MM.1S (cell line): Measurements from ENCODE around the gene NFATC4.

Experiments used
- DNase-seq: peaks from one replicate; pipeline ENCODE4 v3.0.0-alpha.2; 2015
- H2AFZ ChIP-seq: fragments of 300-600 bp; sonication (generic); 2 replicates; pipeline ENCODE4 v1.6.0; 2016; ENCODE audit warnings: antibody characterized with exemption, low read length
- H3F3A ChIP-seq: fragments of 300-600 bp; sonication (generic); 2 replicates; pipeline ENCODE4 v1.6.1; 2016; ENCODE audit warnings: mild to moderate bottlenecking, antibody characterized with exemption, low read length, moderate library complexity, mixed read lengths; ENCODE audit not compliant: insufficient read depth
- H3K27ac ChIP-seq: fragments of 300-600 bp; sonication (generic); 2 replicates; pipeline ENCODE4 v1.5.1; 2016; ENCODE audit warnings: mild to moderate bottlenecking, low read length
- H3K27me3 ChIP-seq: fragments of 300-600 bp; sonication (generic); replicated peaks from 2 replicates; pipeline ENCODE4 v1.6.0; 2016; ENCODE audit warnings: low read length; ENCODE audit not compliant: insufficient read depth
- H3K36me3 ChIP-seq: fragments of 300-600 bp; sonication (generic); replicated peaks from 2 replicates; pipeline ENCODE4 v1.6.1; 2016; ENCODE audit warnings: mild to moderate bottlenecking, low read length, mixed read lengths; ENCODE audit not compliant: insufficient read depth
- H3K4me1 ChIP-seq: fragments of 300-600 bp; sonication (generic); 2 replicates; pipeline ENCODE4 v1.6.1; 2016; ENCODE audit warnings: low read length, mixed read lengths
- H3K4me2 ChIP-seq: fragments of 300-600 bp; sonication (generic); 2 replicates; pipeline ENCODE4 v1.6.0; 2016; ENCODE audit warnings: low read depth, low read length
- H3K4me3 ChIP-seq: fragments of 300-600 bp; sonication (generic); 2 replicates; pipeline ENCODE4 v1.5.1; 2016; ENCODE audit warnings: low read length, mixed read lengths
- H3K79me2 ChIP-seq: fragments of 300-600 bp; sonication (generic); 2 replicates; pipeline ENCODE4 v1.6.1; 2016; ENCODE audit warnings: mixed run types, low read length, mixed read lengths
- H3K9ac ChIP-seq: fragments of 300-600 bp; sonication (generic); 2 replicates; pipeline ENCODE4 v1.6.1; 2016; ENCODE audit warnings: low read length, mixed read lengths
- H3K9me2 ChIP-seq: fragments of 300-600 bp; sonication (generic); replicated peaks from 2 replicates; pipeline ENCODE4 v1.6.1; 2016; ENCODE audit warnings: mild to moderate bottlenecking, low read length, mixed read lengths; ENCODE audit not compliant: insufficient read depth
- H3K9me3 ChIP-seq: fragments of 300-600 bp; sonication (generic); replicated peaks from 2 replicates; pipeline ENCODE4 v1.6.1; 2016; ENCODE audit warnings: mild to moderate bottlenecking, low read length, mixed read lengths; ENCODE audit not compliant: insufficient read depth
- H4K20me1 ChIP-seq: fragments of 300-600 bp; sonication (generic); 2 replicates; pipeline ENCODE4 v1.6.1; 2016; ENCODE audit warnings: mild to moderate bottlenecking, low read length, moderate library complexity, mixed read lengths; ENCODE audit not compliant: insufficient read depth
- EZH2 ChIP-seq: fragments of 300-600 bp; sonication (generic); optimal IDR thresholded peaks from 2 replicates; pipeline ENCODE3; 2017; ENCODE audit warnings: low read depth, mild to moderate bottlenecking, antibody characterized with exemption, low read length, mixed read lengths
- EZH2phosphoT487 ChIP-seq: fragments of 300-600 bp; sonication (generic); IDR thresholded peaks from 2 replicates; pipeline ENCODE4 v1.6.1; 2018; ENCODE audit warnings: antibody characterized with exemption, low read length
- TF ChIP-seq, protein P1 (sequence below): fragments of 300-600 bp; sonication (generic); IDR thresholded peaks from 2 replicates; pipeline ENCODE4 v1.5.1; 2016; ENCODE audit warnings: antibody characterized with exemption, low read length, mixed read lengths

Gene NFATC4

DNA sequence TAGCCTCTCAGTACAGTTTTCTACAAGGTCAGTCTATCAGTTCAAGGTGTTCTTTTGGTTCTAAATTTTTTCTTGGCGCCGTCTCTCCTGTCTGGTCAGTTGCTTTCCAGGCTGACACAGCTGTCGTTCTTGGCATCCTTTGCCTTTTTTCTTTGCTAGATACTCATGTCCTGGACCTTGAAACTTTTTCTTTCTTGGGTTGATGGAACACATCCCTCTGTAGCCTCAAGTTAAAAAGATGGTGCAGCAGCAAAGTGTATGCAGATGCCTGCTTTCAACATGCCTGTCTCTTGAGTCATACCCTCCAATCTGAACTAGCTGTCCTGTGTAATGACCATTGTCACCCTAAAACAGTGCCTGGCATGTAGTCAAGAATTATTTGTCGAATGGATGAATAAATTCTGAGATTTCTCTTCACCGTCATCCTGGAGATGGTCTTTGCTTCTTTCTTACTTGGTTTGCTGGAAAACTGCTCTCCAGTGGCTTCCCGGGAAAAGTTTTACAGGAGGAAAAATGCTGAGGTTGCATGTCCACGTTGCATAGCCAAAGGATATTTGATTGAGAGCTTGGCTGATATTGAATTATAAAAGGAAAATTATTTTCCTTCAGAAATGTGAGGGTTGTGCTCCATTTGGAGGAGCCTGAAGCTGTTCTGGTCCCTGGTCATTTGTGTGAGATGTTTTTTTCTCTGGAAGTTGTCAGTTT lies 35.5 kb downstream of the NFATC4 start:
- Histone ChIP-seq H3K27me3 (no peaks in the 10 kb centered on the region), H3K4me1 (no peaks in the 10 kb centered on the region), H3K9me2 (no peaks in the 10 kb centered on the region), H3F3A (no peaks in the 10 kb centered on the region), H2AFZ (no peak overlapping the region), H4K20me1 (no peaks in the 10 kb centered on the region), H3K79me2 (no peaks in the 10 kb centered on the region), H3K4me2 (no peak overlapping the region), H3K27ac (no peak overlapping the region), H3K9ac (no peak overlapping the region), H3K36me3 (no peaks in the 10 kb centered on the region), H3K4me3 (no peak overlapping the region), H3K9me3 (no peaks in the 10 kb centered on the region)
- no peak for DNase-seq
- TF ChIP-seq EZH2: no peak
- TF ChIP-seq EZH2phosphoT487: no peak
- TF ChIP-seq, protein P1, sequence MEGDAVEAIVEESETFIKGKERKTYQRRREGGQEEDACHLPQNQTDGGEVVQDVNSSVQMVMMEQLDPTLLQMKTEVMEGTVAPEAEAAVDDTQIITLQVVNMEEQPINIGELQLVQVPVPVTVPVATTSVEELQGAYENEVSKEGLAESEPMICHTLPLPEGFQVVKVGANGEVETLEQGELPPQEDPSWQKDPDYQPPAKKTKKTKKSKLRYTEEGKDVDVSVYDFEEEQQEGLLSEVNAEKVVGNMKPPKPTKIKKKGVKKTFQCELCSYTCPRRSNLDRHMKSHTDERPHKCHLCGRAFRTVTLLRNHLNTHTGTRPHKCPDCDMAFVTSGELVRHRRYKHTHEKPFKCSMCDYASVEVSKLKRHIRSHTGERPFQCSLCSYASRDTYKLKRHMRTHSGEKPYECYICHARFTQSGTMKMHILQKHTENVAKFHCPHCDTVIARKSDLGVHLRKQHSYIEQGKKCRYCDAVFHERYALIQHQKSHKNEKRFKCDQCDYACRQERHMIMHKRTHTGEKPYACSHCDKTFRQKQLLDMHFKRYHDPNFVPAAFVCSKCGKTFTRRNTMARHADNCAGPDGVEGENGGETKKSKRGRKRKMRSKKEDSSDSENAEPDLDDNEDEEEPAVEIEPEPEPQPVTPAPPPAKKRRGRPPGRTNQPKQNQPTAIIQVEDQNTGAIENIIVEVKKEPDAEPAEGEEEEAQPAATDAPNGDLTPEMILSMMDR: no peak

DNA sequence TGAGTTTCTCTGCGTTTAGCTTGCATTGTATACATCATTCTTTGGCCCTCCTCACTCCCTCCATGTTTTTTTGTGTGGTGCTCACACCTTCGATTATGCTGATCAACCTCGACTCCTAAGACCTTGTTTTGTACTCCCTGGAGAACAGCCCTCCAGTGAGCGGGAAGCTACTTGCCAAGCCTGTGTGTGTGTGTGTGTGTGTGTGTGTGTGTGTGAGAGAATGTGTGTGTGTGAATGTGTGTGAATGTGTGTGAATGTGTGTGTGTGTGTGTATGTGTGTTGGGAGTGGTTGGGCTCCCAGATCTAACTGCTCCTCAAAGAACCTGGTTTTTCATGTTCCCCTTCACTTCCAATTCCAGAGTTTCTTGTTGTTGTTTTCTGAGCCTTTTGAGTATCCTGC lies 36.8 kb downstream of the NFATC4 start:
- Histone ChIP-seq H3K4me1 (no peaks in the 10 kb centered on the region), H3K27ac (no peak overlapping the region), H3K9ac (no peak overlapping the region), H2AFZ (no peak overlapping the region), H3K27me3 (no peaks in the 10 kb centered on the region), H3K4me2 (no peak overlapping the region), H4K20me1 (no peaks in the 10 kb centered on the region), H3K9me3 (no peaks in the 10 kb centered on the region), H3K36me3 (no peaks in the 10 kb centered on the region), H3K9me2 (no peaks in the 10 kb centered on the region), H3K79me2 (no peaks in the 10 kb centered on the region), H3F3A (no peaks in the 10 kb centered on the region), H3K4me3 (no peak overlapping the region)
- DNase-seq: no peak
- TF ChIP-seq, protein P1: no peak
- no peak for TF ChIP-seq EZH2
- TF ChIP-seq EZH2phosphoT487: no peak

DNA sequence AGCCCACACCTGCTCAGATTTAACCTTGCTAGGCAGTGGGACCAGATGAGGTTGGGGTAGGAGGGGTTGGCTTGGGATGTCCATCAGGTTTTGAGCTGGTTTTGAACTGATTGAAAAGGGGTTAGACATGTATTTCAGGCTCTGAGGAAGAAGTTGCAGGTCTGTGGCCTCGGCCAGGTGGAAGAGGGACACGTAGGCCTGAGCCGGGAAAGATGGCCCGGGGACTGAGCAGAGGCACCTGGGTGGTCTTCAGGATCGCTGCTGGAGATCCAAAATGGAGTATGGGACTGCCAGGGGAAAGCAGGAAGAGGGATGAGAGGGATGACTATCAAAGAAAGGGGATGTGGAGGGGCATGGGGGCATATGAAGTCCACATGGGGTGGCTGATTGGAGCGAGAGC lies 38.4 kb downstream of the NFATC4 start:
- no peaks in the 10 kb centered on the region for H3K9me3 ChIP-seq
- H3K4me3 ChIP-seq: no peak overlapping the region
- no peak overlapping the region for H3K9ac ChIP-seq
- H2AFZ ChIP-seq: no peak overlapping the region
- no peaks in the 10 kb centered on the region for H3K9me2 ChIP-seq
- no peaks in the 10 kb centered on the region for H3K36me3 ChIP-seq
- H3K27me3 ChIP-seq: no peaks in the 10 kb centered on the region
- no peak overlapping the region for H3K4me2 ChIP-seq
- H3K27ac ChIP-seq: no peak overlapping the region
- H4K20me1 ChIP-seq: no peaks in the 10 kb centered on the region
- no peaks in the 10 kb centered on the region for H3K4me1 ChIP-seq
- no peak for DNase-seq
- H3F3A ChIP-seq: no peaks in the 10 kb centered on the region
- no peaks in the 10 kb centered on the region for H3K79me2 ChIP-seq
- TF ChIP-seq EZH2phosphoT487: no peak
- TF ChIP-seq, protein P1: no peak
- TF ChIP-seq EZH2: no peak
